ENCODE data around the gene SERPINA4.

Gene SERPINA4

GRCh38 chr14:94615823-94616570 lies 54.8 kb downstream of the SERPINA4 start:
- no peak for DNase-seq (ENCODE audit: low read depth in 3 of 3)

- no peak for DNase-seq (ENCODE audit: low read depth in 3 of 3)
Measured at GRCh38 chr14:94617366-94617941, 56.2 kb downstream of the SERPINA4 start.

- no peak for DNase-seq (ENCODE audit: low read depth in 3 of 3)
Measured at GRCh38 chr14:94617988-94618822, 57.0 kb downstream of the SERPINA4 start.

GRCh38 chr14:94619297-94619696 lies 58.1 kb downstream of the SERPINA4 start:
- DNase-seq (ENCODE audit: low read depth in 3 of 3) = no peak
